Lower lobe of right lung (tissue), 2 donors: Measurements from ENCODE around the gene KRT13. TPM values are rescaled to one million over a fixed set of nuclear protein-coding genes. Genes with fewer than 3 reads are reported as not detected.

Source experiments
- ATAC-seq, 2 donors: fragments of 200-7000 bp; cut with Tn5 transposase; one replicate each; pipeline ENCODE4 v1.9.1; 2020 to 2022; ENCODE audit warnings: mild to moderate bottlenecking in 2 of 2, moderate library complexity in 2 of 2
- DNase-seq: peaks from one replicate; pipeline ENCODE4 v3.0.0-alpha.2; 2020
- H3K27ac ChIP-seq: fragments of 200-600 bp; one replicate; pipeline ENCODE4 v1.8.0; 2022
- H3K27me3 ChIP-seq: fragments of 200-600 bp; one replicate; pipeline ENCODE4 v1.8.0; 2022; ENCODE audit warnings: low read depth
- H3K36me3 ChIP-seq: fragments of 200-600 bp; one replicate; pipeline ENCODE4 v1.8.0; 2022; ENCODE audit warnings: mild to moderate bottlenecking
- H3K4me1 ChIP-seq: fragments of 200-600 bp; one replicate; pipeline ENCODE4 v1.8.0; 2022
- H3K4me3 ChIP-seq: fragments of 200-600 bp; one replicate; pipeline ENCODE4 v1.8.0; 2022; ENCODE audit warnings: mild to moderate bottlenecking
- H3K9me3 ChIP-seq: fragments of 200-600 bp; one replicate; pipeline ENCODE4 v1.8.0; 2022
- CTCF ChIP-seq: fragments of 200-600 bp; IDR thresholded peaks from one replicate; pipeline ENCODE4 v1.8.0; 2022; ENCODE audit warnings: antibody characterized with exemption, mild to moderate bottlenecking
- intact Hi-C: fragments of 100-400 bp; cut with DNase I; formaldehyde crosslinking; loops from one replicate; pipeline ENCODE4 v1.11.0; 2022
- microRNA-seq: library from miRNA; unstranded; fragments of <30 nt; microRNA quantifications from one replicate; pipeline ENCODE4 v1.2.0, GENCODE V29; 2020; ENCODE audit warnings: borderline number of aligned reads
- total RNA-seq: library from RNA; stranded (reverse); fragmentation: NEBNext Ultra II Directional; extraction: Animal tissue kit (Norgen Biotek cat#: 25700); gene quantifications from one replicate; pipeline ENCODE4 v1.2.1, GENCODE V29; 2021
- donor health status: DM: no; HTN: yes; CAD: no; lungs with severe emphysema.

KRT13 gene
- total RNA-seq, 1 donor from 2014 or later: 5.2 TPM

GRCh38 chr17:41453066-41453465 is 52.3 kb downstream of the KRT13 start:
- no peaks in the 10 kb centered on the region for H3K4me1 ChIP-seq
- H3K27me3 ChIP-seq: no peaks in the 10 kb centered on the region
- ATAC-seq (no peak), DNase-seq (no peak)
- H3K27ac ChIP-seq: no peak overlapping the region
- intact Hi-C loops: no loop called here
- no peaks in the 10 kb centered on the region for H3K36me3 ChIP-seq
- no peak overlapping the region for H3K4me3 ChIP-seq
- no peaks in the 10 kb centered on the region for H3K9me3 ChIP-seq
- TF ChIP-seq CTCF: no peak

- H3K36me3 ChIP-seq: no peaks in the 10 kb centered on the region
- H3K27ac ChIP-seq: no peak overlapping the region
- TF ChIP-seq CTCF: no peak
- no peaks in the 10 kb centered on the region for H3K4me1 ChIP-seq
- ATAC-seq (no peak), DNase-seq (no peak)
- no peaks in the 10 kb centered on the region for H3K9me3 ChIP-seq
- intact Hi-C loops: no loop called here
- H3K27me3 ChIP-seq: no peaks in the 10 kb centered on the region
- no peak overlapping the region for H3K4me3 ChIP-seq
Measured at GRCh38 chr17:41452281-41452680, 53.1 kb downstream of the KRT13 start.

GRCh38 chr17:41451154-41451728 is 54.2 kb downstream of the KRT13 start:
- H3K27me3 ChIP-seq: no peaks in the 10 kb centered on the region
- TF ChIP-seq CTCF: no peak
- H3K4me3 ChIP-seq: no peak overlapping the region
- DNase-seq (no peak), ATAC-seq (no peak)
- intact Hi-C loops: no loop called here
- H3K36me3 ChIP-seq: no peaks in the 10 kb centered on the region
- no peak overlapping the region for H3K27ac ChIP-seq
- H3K4me1 ChIP-seq: no peaks in the 10 kb centered on the region
- no peaks in the 10 kb centered on the region for H3K9me3 ChIP-seq

Small RNA genes within 50 kb of the gene (microRNA-seq; reads per million reads assigned to microRNA genes)
- not detected for gene MIR6510

Other genes starting within 250 kb of the KRT13 start
- not detected for gene KRTAP9-6, start 240.2 kb downstream of the KRT13 start, total RNA-seq
- not detected for gene KRTAP9-7, start 229.9 kb downstream of the KRT13 start, total RNA-seq
- not detected for gene KRTAP29-1, start 202.8 kb downstream of the KRT13 start, total RNA-seq
- gene KRTAP16-1, start 196.3 kb downstream of the KRT13 start, total RNA-seq: not detected
- not detected for gene KRTAP17-1, start 189.9 kb downstream of the KRT13 start, total RNA-seq
- gene KRT33A, start 154.8 kb downstream of the KRT13 start, total RNA-seq: not detected
- gene KRT33B, start 135.8 kb downstream of the KRT13 start, total RNA-seq: not detected
- gene KRT34, start 123.3 kb downstream of the KRT13 start, total RNA-seq: not detected
- gene KRT31, start 108.0 kb downstream of the KRT13 start, total RNA-seq: not detected
- not detected for gene KRT37, start 81.0 kb downstream of the KRT13 start, total RNA-seq
- not detected for gene KRT38, start 64.6 kb downstream of the KRT13 start, total RNA-seq
- gene KRT32, start 38.2 kb downstream of the KRT13 start, total RNA-seq: not detected
- gene KRT35, start 24.5 kb downstream of the KRT13 start, total RNA-seq: not detected
- gene KRT36, start 15.7 kb downstream of the KRT13 start, total RNA-seq: not detected
- 9.0 TPM for gene KRT15, start 13.3 kb upstream of the KRT13 start, total RNA-seq
- 212 TPM for gene KRT19, start 22.7 kb upstream of the KRT13 start, total RNA-seq
- gene KRT9, start 66.4 kb upstream of the KRT13 start, total RNA-seq: not detected
- gene KRT14, start 81.3 kb upstream of the KRT13 start, total RNA-seq: not detected
- gene KRT16, start 107.2 kb upstream of the KRT13 start, total RNA-seq: not detected
- gene KRT17, start 119.0 kb upstream of the KRT13 start, total RNA-seq: 2.6 TPM
- gene EIF1, start 183.3 kb upstream of the KRT13 start, total RNA-seq: 943 TPM
- not detected for gene GAST, start 206.7 kb upstream of the KRT13 start, total RNA-seq
- gene HAP1, start 229.0 kb upstream of the KRT13 start, total RNA-seq: 0.62 TPM